Omental fat pad (tissue), 4 donors: ENCODE results near the gene DSG3. TPM values are rescaled to one million over a fixed set of nuclear protein-coding genes. Genes with fewer than 3 reads are reported as not detected.

ENCODE experiments used
- ATAC-seq: fragments of 150-250 bp; one replicate; pipeline ENCODE4 v1.9.1; 2016; ENCODE audit warnings: mild to moderate bottlenecking, moderate library complexity; ENCODE audit not compliant: low FRiP score
- DNase-seq: peaks from one replicate; pipeline ENCODE4 v3.0.0-alpha.2; 2019; ENCODE audit warnings: low spot score
- total RNA-seq, 4 donors: library from RNA; depleted of rRNA; stranded (reverse); fragments of >200 nt; gene quantifications; one replicate each; pipeline ENCODE4 v1.1.0, GENCODE V29; 2016
- TF ChIP-seq, protein P1 (sequence below), 3 donors: fragments of 450-650 bp; IDR thresholded peaks; one replicate each; pipeline ENCODE4 v1.5.1; 2016 to 2017; ENCODE audit warnings: antibody characterized with exemption in 3 of 3, mild to moderate bottlenecking in 3 of 3, moderate library complexity in 2 of 3

The DSG3 gene
- total RNA-seq, 4 donors from 2014 or later, result not detected

DNA sequence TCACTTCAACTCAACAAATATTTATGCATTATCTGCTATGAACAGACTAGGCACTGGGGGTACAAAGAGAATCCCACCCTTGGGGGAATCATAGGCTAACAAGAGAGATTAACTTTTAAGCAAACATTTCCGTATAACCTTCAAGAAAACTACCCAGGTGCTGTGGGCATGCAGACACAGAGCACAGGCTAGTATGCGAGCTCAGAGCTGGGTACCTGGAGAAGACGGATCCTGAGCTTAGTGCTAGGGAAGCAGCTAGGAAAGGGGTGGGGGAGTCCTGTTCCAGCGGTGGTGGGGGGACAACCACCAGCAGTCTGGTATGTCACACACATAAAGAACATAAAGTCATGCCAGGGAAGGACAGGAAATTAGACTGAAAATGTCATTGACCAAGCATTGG is 17.5 kb upstream of the DSG3 start:
- TF ChIP-seq, protein P1, sequence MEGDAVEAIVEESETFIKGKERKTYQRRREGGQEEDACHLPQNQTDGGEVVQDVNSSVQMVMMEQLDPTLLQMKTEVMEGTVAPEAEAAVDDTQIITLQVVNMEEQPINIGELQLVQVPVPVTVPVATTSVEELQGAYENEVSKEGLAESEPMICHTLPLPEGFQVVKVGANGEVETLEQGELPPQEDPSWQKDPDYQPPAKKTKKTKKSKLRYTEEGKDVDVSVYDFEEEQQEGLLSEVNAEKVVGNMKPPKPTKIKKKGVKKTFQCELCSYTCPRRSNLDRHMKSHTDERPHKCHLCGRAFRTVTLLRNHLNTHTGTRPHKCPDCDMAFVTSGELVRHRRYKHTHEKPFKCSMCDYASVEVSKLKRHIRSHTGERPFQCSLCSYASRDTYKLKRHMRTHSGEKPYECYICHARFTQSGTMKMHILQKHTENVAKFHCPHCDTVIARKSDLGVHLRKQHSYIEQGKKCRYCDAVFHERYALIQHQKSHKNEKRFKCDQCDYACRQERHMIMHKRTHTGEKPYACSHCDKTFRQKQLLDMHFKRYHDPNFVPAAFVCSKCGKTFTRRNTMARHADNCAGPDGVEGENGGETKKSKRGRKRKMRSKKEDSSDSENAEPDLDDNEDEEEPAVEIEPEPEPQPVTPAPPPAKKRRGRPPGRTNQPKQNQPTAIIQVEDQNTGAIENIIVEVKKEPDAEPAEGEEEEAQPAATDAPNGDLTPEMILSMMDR (IDR thresholded peaks at IDR 0.05), result no peak
- no peak for DNase-seq
- ATAC-seq, result no peak

DNA sequence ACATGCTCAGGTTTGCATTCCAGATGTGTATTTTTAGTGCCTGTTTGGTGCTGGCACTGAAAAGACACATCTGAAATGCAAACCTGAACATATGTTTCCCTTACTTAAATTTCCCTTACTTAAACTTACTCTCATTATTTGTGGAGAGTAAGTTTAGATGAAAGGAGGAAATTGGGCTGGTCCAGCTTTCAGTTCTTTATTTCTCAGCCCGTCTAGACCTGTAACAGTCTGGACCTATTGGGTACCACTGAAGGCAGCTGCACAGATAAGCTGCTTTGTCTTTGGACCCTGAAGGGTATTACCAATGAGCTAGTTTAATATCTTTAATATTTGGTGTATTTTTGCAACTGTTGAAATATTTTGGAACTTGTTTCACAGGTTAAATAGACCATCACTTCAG is 17.0 kb upstream of the DSG3 start:
- DNase-seq (no peak), ATAC-seq (no peak)
- TF ChIP-seq, protein P1 (IDR thresholded peaks at IDR 0.05), result no peak

DNA sequence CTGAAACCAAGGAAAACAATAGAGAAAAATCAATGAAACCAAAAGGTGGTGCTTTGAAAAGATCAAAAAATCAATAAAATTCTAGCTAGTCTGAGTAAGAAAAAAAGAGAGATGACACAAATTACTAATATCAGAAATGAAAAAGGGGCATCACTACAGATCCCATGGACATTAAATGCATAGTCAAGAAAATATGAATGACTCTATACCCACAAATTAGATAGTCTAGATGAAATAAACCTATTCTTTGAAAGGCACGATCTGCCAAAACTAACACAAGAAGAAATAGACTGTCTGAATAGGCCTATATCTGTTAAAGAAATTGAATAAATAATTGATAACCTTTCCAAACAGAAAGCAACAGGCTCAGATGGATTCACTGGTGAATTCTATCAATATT is 15.2 kb upstream of the DSG3 start:
- TF ChIP-seq, protein P1 (IDR thresholded peaks at IDR 0.05), result no peak
- ATAC-seq (no peak), DNase-seq (no peak)

DNA sequence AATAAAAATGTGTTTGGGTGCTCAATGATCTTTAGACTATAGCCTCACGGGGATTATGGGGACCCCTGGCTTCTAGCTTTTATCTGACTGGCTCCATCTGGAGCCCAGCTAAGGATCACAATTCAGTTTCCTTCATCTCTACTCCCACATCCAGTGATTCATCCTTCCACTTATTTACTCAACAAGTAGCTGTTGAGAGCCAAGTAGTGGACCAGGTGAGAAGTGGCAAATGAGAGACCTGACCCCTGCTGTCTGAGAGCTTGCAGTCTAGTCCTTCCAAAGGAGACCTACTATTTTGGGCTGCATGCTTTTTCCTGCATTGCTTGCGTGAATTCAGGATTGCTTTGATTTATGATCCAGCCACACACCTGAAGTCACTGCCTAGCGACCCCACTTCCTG is 10.7 kb upstream of the DSG3 start:
- TF ChIP-seq, protein P1 (IDR thresholded peaks at IDR 0.05), result no peak
- DNase-seq (no peak), ATAC-seq (no peak)

DNA sequence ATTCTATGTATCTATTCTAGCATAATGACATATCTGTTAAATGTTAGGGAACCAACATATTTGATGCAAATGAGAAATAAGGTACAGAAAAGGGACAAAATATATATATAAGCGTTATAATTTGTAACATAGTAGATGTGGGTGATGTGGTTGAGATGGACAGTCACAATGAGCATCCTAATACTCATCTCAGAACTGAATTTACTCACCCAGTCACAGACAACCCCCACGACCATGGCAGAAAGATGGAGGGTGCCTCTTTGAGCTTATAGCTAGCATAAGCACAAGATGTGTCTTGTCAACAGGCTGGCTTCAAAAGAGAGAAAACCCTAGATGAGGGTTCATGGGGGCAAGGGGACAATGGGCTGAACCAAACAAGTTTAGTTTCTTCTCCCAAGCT is 9.1 kb upstream of the DSG3 start:
- TF ChIP-seq, protein P1 (IDR thresholded peaks at IDR 0.05), result no peak
- ATAC-seq, result no peak
- DNase-seq, result no peak

DNA sequence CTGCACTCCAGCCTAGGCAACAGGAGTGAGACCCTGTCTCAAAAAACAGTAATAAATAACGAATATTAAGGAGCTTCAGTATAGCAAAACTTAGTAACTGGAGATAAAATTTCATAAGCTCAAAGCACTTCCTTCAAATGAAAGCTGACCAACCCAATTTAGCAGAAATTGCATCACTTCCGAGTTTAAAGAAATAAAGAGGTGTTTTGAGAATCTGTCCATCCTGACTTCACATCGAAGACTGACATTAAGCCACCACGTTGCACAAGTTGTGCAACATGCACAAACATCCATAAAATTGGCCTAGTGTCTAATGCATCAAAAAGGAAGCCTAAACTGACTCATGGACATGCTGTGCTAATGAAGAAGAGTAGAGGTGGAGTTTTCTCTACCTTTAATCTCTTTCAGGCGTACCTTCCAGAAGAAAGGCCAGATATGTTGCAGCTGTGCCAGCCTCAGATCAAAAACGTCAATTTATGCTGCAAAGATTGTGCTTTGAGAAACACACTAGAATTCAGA is 7.7 kb upstream of the DSG3 start:
- DNase-seq (no peak), ATAC-seq (no peak)
- TF ChIP-seq, protein P1 (IDR thresholded peaks at IDR 0.05), result no peak

DNA sequence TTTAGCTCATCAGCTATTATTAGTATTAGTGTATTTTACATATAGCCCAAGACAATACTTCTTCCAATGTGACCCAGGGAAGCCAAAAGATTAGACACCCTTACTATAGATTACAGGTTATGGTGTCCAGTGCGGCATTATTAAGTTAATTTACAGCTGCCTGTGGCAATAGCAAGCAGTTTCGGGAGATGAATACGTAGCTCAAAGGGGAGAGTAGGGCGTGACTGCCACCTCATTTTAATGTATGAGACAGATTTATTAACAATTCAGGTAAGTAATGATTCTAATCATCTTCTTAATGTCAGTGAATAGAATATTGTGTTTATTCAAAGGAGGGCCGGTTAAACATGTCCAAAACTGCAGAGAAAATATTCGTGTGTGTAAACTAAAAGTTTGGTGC is 6.8 kb upstream of the DSG3 start:
- ATAC-seq (no peak), DNase-seq (no peak)
- TF ChIP-seq, protein P1 (IDR thresholded peaks at IDR 0.05), result no peak
